ENCODE data around the gene RNF39. TPM values are rescaled to one million over a fixed set of nuclear protein-coding genes. Genes with fewer than 3 reads are reported as not detected.

The RNF39 gene, protein sequence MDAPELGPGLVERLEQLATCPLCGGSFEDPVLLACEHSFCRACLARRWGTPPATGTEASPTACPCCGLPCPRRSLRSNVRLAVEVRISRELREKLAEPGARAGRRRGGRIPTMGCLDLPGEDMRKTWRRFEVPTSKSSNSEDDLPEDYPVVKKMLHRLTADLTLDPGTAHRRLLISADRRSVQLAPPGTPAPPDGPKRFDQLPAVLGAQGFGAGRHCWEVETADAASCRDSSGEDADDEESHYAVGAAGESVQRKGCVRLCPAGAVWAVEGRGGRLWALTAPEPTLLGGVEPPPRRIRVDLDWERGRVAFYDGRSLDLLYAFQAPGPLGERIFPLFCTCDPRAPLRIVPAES
- 0.85 and 0.94 TPM in 2 replicates for total RNA-seq (2014; rRNA removed; shearing (Covaris generic))
- polyA plus RNA-seq (2016; fragmentation: Nextera tagmentation; extraction: Ambion mirVana), result 0.50 and 1.1 TPM in 2 replicates
- long read RNA-seq, partial matches to known transcripts, result 0 of 1 reads
- long read RNA-seq, other reads (novel, unspliced or antisense), result 0 of 1 reads

DNA sequence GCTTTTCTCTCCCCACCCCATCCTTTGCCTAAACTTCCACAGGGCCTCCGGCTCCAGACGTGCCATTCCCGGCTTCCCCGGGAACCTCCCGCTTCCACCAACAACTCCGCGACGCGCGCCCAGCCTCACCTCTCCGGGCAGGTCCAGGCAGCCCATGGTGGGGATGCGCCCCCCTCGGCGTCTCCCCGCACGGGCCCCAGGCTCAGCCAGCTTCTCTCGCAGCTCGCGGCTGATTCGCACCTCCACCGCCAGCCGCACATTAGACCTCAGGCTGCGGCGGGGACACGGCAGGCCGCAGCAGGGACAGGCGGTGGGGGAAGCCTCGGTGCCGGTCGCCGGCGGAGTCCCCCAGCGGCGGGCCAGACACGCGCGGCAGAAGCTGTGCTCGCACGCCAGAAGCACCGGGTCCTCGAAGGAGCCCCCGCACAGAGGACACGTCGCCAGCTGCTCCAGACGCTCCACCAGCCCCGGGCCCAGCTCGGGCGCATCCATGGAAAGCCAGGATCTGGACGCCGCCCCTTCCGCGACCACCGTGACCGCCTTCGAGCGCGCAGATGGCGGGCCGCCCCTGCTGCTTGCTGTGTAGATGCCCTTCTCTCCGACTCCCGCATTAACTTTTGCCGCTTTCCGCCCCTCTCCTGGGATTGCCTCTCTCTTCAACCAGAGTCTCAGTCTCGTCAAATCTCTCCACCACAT is at the start of gene RNF39:
Gene RNF39, minus strand, starts transcription at position 676 of the 696 bp plus-strand sequence. Its CDS starts 184 bp downstream, at position 492.
- Histone ChIP-seq H3K9me2 (ENCODE audit: insufficient read depth) (peaks cover 2% of the 10 kb centered on the region; the same call in 1 of the 2 replicates), H3F3A (replicated peaks; ENCODE audit: low read depth) (0 out of 2 replicates have a peak, but pooled peaks cover 5% of the 10 kb centered on the region), H4K20me1 (replicated peaks; ENCODE audit: insufficient read depth) (peaks cover 6% of the 10 kb centered on the region; the same call in 1 of the 2 replicates), H3K27ac (ENCODE audit: low read depth) (no peak within 1 kb of the TSS), H3K79me2 (replicated peaks; ENCODE audit: insufficient read depth) (no peaks in the 10 kb centered on the region), H3K27me3 (ENCODE audit: insufficient read depth) (peaks cover 100% of the 10 kb centered on the region), H3K36me3 (ENCODE audit: insufficient read depth) (no peaks in the 10 kb centered on the region), H2AFZ (peak within 1 kb of the TSS; percentile 100), H3K4me1 (ENCODE audit: insufficient read depth) (peaks cover 23% of the 10 kb centered on the region), H3K4me3 (peak within 1 kb of the TSS; percentile 79), H3K4me2 (peak within 1 kb of the TSS; percentile 99)
- Mint-ChIP-seq H3K9me3 (peaks cover 2% of the 10 kb centered on the region; the same call in 1 of the 3 replicates), H3K4me1 (peaks cover 30% of the 10 kb centered on the region), H3K4me3 (peak within 1 kb of the TSS; percentile 87), H3K27me3 (ENCODE audit: insufficient read depth, low read depth, poor library complexity) (peaks cover 65% of the 10 kb centered on the region), H3K27ac (no peak within 1 kb of the TSS), H3K36me3 (ENCODE audit: low read depth) (peaks cover under 1% of the 10 kb centered on the region; the same call in 1 of the 3 replicates)
- TF ChIP-seq, protein P1, sequence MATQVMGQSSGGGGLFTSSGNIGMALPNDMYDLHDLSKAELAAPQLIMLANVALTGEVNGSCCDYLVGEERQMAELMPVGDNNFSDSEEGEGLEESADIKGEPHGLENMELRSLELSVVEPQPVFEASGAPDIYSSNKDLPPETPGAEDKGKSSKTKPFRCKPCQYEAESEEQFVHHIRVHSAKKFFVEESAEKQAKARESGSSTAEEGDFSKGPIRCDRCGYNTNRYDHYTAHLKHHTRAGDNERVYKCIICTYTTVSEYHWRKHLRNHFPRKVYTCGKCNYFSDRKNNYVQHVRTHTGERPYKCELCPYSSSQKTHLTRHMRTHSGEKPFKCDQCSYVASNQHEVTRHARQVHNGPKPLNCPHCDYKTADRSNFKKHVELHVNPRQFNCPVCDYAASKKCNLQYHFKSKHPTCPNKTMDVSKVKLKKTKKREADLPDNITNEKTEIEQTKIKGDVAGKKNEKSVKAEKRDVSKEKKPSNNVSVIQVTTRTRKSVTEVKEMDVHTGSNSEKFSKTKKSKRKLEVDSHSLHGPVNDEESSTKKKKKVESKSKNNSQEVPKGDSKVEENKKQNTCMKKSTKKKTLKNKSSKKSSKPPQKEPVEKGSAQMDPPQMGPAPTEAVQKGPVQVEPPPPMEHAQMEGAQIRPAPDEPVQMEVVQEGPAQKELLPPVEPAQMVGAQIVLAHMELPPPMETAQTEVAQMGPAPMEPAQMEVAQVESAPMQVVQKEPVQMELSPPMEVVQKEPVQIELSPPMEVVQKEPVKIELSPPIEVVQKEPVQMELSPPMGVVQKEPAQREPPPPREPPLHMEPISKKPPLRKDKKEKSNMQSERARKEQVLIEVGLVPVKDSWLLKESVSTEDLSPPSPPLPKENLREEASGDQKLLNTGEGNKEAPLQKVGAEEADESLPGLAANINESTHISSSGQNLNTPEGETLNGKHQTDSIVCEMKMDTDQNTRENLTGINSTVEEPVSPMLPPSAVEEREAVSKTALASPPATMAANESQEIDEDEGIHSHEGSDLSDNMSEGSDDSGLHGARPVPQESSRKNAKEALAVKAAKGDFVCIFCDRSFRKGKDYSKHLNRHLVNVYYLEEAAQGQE (IDR thresholded peaks at IDR 0.05; ENCODE audit: unreplicated experiment), result no peak
- TF ChIP-seq, protein P2, sequence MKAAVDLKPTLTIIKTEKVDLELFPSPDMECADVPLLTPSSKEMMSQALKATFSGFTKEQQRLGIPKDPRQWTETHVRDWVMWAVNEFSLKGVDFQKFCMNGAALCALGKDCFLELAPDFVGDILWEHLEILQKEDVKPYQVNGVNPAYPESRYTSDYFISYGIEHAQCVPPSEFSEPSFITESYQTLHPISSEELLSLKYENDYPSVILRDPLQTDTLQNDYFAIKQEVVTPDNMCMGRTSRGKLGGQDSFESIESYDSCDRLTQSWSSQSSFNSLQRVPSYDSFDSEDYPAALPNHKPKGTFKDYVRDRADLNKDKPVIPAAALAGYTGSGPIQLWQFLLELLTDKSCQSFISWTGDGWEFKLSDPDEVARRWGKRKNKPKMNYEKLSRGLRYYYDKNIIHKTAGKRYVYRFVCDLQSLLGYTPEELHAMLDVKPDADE (IDR thresholded peaks at IDR 0.05), result no peak
- TF ChIP-seq, protein P3, sequence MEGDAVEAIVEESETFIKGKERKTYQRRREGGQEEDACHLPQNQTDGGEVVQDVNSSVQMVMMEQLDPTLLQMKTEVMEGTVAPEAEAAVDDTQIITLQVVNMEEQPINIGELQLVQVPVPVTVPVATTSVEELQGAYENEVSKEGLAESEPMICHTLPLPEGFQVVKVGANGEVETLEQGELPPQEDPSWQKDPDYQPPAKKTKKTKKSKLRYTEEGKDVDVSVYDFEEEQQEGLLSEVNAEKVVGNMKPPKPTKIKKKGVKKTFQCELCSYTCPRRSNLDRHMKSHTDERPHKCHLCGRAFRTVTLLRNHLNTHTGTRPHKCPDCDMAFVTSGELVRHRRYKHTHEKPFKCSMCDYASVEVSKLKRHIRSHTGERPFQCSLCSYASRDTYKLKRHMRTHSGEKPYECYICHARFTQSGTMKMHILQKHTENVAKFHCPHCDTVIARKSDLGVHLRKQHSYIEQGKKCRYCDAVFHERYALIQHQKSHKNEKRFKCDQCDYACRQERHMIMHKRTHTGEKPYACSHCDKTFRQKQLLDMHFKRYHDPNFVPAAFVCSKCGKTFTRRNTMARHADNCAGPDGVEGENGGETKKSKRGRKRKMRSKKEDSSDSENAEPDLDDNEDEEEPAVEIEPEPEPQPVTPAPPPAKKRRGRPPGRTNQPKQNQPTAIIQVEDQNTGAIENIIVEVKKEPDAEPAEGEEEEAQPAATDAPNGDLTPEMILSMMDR (conservative IDR thresholded peaks at IDR 0.05; ENCODE audit: low read depth in 2 of 2), result no peak
- TF ChIP-seq EZH2 (IDR thresholded peaks at IDR 0.05; ENCODE audit: low read depth, unreplicated experiment) (no peak), ZNF331 (CRISPR knock-in tag; IDR thresholded peaks at IDR 0.05; ENCODE audit: low read depth) (no peak), EZH2phosphoT487 (IDR thresholded peaks at IDR 0.05; ENCODE audit: unreplicated experiment) (no peak)
- ATAC-seq (peak; percentile 15), DNase-seq (ENCODE audit: low spot score) (no peak)
